ENCODE data around the gene SMU1.

SMU1 gene

DNA sequence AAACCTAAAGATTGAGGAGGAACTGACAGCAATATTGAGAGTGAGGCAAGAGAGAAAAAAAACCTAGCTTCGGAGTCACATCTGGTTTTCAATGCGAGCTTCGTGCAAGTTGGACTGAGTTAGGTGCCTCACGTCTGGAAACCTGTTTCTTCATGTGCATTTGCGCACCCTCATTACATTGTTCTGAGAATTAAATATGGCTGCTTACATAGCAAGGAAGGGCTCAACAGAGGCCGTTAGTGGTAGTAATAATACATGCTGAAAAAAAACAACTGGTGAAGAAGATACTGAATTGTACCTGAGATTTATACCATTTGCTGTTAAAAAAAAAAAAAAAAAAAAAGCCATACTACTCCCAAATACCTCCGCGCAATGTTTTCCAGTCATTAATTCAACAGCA lies 32.8 kb downstream of the SMU1 start:
- DNase-seq, result no peak

DNA sequence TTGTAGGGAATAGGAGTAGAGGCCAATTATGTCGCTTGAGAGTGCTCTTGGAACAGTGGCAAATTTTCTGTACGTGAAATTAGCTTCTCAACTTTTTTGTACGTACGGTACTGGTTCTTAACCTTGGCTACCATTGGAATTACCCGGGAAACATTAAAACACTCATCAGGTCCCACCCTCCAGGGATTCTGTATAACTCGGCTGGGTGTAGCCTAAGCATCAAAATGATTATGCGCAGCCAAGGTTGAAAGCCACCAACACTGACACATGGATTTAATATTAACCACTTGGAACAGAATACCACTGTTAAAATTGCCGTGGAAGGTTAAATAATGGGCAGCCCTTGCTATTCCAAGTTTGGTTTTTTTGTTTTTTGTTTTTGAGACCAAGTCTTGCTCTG lies 34.0 kb downstream of the SMU1 start:
- no peak for DNase-seq

DNA sequence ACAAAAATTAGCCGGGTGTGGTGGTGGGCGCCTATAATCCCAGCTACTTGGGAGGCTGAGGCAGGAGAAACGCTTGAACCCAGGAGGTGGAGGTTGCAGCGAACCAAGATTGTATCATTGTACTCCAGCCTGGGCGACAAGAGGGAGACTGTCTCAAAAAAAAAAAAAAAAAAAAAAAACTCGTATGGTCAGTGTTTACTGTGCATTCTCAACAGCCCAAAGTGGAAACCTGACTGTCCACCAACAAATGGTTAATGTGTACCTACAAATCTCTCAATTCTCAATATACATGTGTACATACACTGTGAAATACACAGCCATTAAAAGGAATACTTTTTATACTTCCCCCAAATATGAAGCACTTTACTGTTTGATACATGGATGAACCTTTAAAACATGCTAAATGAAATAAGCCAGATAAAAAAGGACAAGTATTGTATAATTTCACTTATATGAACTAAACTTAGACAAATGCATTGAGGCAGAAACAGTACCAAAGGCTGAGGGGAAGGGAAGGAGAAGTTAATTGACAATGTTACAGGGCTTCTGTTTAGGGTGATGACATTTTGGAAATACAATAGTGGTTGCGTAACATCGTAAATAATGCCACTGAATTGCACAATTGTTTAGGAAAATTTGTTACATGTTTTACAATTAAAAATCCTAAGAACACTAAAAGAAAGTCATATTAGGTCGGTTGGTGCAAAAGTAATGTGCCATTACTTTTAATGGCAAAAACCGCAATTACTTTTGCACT lies 34.9 kb downstream of the SMU1 start:
- DNase-seq, result no peak

DNA sequence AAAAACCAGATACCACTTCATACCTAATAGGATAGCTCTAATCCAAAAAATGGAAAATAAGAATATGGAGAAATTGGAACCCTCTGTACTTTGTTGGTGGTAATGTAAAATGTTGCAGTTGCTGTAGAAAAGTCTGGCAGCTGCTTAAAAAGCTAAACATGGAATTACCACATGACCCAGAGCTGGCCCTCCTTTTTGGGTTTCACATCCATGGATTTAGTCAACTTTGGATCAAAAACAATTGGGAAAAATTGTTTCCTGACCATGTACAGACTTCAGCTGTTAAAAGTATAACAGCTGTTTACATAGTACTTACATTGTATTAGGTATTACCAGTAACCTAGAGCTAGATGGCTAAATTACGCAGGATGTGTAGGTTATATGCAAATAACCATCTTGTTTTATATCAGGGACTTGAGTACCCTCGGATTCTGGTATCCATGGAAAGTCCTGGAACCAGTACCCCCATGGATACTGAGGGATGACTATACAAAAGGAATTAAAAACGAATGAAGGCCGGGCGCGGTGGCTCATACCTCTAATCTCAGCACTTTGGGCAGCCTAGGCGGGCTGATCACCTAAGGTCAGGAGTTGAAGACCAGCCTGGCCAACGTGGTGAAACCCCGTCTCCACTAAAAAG lies 35.6 kb downstream of the SMU1 start:
- no peak for DNase-seq

DNA sequence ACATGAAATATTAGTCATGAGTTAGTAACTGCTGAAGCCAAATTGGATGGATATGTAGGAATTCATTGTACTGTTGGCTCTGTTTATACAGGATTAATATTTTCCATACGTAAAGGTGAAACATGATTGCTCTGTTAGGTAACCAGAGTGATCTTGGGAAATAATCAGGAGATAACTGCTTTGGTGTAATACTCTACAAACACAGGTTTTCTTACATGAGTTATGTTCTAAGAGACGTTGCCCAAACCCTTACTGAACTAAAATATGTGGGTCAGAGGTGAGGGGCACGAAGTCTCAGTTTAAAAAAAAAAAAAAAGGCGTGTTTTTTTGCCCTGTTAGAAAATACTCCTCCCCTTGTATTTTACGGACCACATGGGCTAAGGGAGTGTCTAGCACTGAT lies 43.6 kb downstream of the SMU1 start:
- no peak for DNase-seq

DNA sequence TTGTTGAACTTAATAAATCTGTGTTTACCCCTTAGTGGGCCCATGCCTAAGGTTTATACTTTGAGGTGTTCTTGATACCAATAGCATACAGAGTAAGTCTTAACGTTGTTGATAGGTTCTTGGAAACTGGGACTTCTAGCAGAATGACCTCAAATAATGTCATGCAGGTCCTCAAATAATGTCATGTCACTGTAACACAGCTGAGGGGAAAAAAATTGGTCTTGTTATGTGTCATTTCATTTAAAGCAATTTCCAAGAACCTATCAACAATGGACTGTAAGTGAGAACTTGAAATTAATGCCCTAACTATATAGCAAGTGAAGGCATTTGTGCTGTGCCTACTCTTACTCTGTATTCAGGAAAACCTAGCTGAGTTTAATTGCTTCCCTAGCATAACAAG lies 44.2 kb downstream of the SMU1 start:
- no peak for DNase-seq

DNA sequence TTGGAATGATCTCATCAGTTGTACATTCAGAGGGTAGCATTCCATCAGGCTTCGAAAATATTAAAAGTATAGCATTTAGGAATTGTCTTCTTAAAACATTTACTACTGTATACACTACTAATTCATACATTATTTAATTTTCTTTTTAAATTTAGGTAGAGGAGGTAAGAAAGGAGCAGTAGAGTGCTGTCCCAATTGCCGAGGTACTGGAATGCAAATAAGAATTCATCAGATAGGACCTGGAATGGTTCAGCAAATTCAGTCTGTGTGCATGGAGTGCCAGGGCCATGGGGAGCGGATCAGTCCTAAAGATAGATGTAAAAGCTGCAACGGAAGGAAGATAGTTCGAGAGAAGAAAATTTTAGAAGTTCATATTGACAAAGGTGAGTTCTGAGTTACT lies 46.2 kb downstream of the SMU1 start:
- no peak for DNase-seq

DNA sequence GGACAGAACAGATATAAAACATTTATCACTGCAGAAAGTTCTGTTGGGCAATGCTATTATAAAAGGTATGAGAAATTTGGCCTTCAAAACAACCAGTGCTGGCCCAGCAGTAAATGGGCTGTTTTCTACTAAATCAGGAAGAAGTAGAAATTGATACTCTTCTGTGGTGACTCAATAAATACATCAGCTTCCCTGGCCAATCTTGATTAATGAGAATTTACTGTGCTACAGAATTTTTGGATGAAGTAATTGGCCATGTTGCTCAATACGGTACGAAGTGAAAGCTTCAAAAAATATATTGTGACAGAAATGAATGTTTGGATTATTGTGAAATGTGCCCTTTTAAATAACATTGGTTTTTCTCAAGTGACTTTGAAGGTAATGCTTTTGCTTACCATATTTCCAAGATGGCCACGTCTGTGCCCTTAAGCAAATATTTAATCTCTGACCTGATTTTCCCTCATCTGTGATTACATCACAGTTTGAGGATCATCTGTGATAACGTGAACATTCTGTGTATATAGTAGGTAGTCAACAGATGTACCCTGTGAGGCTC lies 47.2 kb downstream of the SMU1 start:
- no peak for DNase-seq

DNA sequence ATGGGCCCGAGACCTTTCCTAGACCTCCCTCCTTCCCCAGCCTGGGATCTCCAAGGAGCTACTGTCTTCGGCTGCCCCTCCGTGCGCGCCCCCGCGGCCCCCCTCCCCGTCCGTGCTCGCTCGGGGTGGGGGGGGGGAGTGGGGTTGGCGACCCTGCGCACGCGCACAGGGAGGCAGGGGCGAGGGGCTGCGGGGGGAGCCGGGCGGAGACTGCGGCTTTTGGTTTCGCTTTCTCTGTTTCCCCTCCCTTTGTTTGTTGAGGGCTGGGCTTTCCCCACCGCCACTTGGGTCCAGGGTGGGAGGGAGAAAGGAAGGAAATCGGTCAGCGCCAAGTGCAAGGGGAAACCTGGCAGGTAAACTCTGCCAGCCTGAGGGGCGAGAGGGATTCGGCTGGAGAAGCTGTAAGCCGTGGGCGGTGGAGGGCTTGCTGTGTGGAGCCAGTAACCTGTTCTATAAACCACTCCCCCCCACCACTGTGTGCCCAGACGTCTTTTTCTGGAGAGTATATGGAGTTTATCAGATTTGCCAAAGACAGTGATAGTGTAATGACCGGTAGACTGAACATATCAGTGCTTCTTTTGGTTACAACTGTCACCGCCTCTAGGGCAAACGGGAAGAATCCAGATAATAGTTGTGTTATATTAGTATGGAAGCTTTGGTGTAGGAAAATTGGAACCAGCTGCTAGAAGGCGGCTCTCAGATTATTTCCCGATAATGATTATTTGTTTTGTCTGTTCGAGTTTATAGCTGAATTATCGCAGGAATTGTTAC lies 50.7 kb downstream of the SMU1 start:
- peak; percentile 85 for DNase-seq

DNA sequence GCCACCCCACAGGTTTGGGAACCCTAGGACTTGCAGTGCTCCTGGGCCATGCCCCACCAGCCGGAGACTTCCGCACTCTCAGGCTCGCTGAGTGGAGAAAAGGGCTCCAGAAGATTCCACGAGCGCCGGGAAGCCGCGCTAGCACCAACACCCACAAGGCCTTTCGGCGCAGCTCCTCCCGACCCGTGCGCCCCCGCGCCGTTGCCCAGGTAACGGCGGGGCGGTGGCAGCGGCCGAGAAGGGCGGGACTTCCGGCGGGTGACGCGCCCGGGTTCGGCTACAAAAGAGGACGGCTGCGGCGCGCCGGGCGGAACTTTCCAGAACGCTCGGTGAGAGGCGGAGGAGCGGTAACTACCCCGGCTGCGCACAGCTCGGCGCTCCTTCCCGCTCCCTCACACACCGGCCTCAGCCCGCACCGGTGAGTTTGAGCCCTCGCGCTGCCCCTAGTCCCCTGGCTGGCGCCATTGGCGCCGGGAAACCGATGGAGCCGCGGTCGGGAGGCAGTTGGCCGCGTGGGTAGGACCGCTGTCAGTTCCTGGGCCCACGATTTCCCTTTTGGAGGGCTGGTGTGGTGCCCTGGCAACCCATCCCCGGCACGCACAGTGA lies 51.4 kb downstream of the SMU1 start, which contains the start of gene DNAJA1:
Gene DNAJA1 (plus strand): TSS at position 308 of the 606 bp plus-strand sequence. CDS start 1,212 bp downstream, outside the sequence.
- peak; percentile 94 for DNase-seq

DNA sequence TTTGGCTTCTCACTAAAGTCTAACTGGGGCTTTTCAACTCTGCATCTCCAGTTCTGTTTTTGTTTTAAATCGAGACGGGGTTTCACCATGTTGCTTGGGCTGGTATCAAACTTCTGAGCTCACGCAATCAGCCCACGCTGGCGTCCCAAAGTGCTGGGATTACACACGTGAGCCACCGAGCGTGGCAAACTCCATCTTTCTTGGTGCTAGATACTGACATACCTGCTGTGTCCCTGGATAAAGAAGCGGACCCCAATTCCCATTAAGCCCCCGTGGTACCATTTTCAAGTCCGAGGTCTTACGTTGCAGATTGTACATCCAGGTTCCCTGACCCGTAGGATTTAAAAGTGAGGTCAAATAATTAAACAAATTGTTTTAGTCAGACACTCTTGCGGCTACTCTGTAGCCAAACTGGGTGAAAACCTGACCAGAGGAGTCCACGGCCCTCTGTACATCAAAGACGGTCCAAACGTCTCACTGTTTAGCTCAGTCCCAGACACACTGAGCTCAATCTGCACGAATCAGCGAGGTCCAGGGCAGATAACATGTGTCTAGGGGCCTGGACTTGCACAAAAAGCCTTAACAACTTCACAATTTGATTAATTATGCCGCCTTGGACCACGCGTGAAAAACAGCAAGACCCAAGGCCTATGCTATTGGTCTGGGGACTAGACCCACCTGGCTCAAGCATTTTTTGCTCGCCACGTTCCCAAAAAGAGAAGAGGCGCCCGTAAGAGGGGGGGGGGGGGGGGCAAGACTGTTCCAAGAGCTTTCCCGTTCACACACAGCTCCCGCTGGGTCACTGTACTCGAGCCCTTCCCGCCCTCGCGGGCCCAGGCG lies 52.1 kb downstream of the SMU1 start:
- no peak for DNase-seq

DNA sequence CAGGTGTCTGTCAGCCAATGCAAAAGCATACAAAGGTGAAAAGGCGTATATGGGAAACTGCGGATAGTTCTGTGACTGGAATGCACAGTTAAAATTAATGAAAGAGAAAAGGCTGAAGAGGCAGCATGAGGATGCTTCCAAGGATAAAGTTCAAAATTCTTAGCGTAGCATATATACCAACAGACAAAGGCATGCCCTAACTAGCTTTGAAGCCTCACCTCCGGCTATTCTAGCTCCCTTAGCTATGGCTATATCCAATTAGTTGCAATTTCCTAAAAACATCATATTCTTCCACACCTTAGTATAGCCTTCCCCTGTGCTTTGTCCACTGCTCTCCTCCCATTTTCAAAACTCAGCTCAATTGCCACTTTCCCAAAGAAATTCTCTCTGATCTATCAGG lies 52.8 kb downstream of the SMU1 start:
- DNase-seq, result no peak

DNA sequence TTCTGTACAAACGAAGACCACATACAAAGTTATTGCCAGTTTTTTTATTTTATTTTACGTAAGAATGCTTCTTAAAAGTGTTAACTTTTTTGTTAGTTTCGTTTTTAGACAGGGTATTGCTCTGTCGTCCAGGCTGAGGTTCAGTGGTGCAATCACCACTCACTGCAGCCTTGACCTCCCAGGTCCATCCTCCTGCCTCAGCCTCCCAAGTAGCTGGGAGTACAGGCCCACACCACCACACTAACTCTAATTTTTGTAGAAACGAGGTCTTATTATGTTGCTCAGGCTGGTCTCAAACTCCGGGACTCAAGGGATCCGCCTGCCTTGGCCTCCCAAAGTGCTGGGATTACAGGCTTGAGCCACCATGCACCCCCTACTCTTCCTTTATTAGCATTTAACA lies 53.7 kb downstream of the SMU1 start:
- DNase-seq, result no peak

DNA sequence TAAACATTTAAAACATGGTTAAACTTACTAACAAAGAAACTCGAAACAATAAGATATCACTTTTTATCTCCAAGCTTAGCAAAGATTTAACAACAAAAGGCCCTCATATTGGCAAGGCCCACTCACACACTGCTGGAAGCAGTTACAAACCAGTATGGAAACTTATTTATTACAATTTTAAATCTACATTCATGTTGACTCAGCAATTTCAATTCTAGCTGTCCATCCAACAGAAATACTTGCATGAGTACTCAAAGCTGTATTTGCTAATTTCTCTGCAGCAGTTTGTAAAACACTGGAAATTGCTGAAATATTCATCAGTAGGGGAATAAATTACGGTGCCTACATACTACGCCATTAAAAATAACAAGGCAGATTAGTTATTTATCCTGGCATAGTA lies 54.2 kb downstream of the SMU1 start:
- DNase-seq, result no peak

DNA sequence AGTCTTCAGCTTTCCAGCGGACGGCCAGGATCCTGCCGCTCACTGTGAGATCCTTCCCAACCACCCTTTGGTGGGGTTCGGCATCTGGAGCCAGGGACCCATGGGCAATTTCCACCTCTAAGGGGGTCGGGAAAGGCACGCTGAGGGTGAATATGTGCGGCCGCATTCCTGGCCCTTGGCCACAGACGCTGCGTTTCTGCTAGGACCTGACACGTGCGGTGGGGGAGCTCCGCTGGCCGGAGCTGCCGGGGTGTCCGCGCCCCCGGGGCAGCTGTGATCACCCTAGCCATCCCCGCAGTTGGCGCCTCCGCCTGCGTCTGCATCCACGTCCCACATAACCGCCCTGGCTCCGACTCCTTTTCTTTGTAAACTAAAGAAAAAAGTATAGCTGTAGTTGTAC lies 56.7 kb downstream of the SMU1 start:
- DNase-seq, result no peak

DNA sequence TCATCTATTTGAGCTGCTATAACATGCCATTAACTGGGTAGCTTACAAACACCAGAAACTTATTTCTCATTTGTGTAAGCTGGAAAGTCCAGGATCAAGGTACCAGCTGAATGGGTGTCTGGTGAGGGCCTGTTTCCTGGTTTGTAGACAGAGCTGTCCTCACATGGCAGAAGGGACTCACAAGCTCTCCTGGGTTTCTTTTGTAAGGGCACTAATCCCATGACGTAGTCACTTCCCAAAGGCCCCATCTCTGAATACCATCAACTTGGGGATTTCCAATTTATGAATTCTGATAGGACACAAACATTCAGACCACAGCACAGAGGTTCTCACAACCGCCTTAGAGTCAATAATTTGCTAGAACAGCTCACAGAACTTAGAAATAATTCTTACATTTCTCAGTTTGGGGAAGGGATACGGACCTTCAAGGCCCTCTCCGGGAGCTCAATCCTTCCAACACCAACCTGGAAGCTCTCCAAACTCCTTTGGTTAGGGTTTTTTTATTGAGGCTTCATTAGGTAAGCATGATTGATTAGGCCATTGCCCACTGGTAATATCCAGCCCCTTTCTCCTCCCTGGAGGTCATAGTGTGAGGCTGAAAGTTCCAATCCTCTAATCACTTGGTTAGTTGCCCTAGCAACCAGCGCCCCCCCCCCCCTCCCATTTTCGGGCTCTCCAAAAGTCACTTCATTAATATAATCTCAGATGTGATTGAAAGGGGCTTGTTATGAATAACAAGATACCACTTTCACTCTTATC lies 59.0 kb downstream of the SMU1 start:
- no peak for DNase-seq

DNA sequence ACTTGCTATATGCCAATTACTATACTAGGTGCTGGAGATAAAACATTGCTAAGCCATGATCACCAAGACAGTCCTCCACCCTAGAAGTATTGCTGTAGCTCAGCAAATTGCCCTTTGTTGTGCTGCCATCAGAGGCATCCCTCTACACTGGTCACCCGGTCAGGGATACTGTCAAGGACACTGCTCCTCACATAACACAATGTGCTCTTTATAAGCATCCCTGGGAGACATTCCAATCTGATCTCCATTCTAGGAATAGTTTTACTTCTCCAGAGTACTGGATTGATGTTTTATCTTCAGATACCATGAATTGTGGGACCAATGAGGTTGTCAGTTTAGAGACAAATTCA lies 61.8 kb downstream of the SMU1 start:
- DNase-seq, result no peak

DNA sequence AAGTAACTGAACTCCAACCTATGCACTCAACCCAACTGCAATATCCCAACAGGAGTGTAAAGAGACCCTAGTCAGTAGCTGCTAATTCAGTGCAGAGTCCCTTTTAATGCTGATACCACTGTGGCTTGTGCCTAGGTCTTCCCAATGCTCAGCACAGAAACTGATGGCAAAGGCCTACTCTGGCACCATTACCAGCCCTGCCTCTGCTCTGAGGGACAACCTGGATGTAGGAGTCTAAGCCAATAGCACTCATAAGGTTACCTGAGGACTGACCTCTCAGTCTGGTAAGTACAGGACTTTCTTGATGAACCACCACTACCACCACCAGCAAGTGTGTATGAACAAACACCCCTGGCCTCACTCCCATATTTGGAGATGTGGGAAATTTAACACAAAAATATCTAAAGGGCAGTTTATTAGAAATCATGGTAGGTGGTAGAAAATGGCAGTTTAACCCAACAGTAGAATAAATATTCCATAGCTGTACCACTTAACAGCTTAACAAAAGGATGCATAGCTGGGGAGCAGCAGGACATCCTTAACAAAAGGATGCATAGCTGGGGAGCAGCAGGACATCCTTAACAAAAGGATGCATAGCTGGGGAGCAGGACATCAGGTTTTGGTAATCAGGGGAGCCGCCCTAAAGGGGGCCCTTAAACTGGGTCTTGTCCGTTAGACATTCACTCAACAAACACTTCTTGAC lies 62.4 kb downstream of the SMU1 start:
- DNase-seq, result no peak

DNA sequence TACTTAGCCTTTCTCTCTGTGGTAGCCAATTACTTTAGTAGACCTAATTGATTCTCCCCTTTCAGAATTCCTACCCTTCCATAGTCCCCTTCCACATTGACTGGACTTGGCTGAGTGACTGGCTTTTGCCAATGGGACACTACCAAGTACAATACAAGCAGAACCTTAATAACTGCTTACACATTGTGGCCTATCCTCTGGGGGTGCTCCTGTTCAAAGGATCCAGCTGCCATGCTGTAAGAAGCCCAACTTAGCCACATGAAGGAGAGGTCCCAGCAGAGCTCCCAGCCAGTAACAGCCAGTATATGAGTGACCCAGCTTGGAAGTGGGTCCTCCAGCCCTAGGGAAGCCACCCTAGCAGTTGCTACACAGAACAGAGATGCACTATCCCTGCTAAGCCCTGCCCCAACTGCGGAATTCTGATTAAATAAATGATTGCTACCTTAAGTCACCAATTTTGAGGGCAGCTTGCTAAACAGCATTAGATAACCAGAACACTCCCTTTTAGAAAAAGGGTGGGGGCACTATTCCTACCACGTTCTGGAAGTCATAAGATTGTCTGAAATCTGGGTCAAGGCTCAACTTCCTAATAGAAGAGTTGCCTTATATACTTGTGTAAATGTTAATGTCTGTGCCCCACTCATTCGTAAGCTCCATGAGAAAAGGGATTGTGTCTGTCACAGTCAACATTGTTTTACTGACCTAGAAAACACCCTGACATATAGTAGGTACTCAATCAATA lies 64.0 kb downstream of the SMU1 start:
- DNase-seq, result no peak

DNA sequence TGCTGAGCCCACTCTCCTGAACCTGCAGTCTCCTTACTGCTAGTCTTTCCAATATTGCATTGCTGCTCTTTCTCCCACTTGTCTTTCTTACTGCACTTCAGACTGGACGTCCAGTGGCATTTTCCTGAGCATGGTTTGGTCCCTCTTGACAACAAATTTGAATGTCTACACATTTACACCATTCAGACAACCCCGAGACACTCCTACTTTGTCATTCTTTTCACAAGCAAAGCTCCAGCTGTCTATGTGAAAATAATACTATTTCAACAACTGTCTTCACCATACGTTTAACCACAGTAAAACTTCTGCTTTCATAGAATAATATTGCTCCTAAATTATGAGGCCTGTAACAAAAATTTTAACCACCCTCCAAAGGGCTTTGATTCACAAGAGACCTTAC lies 64.6 kb downstream of the SMU1 start:
- no peak for DNase-seq

Data from CD4-positive, alpha-beta T cell treated with Interleukin-6 for 4 hours (primary cell).